ENCODE data around the gene MIEF2.

The MIEF2 gene

DNA sequence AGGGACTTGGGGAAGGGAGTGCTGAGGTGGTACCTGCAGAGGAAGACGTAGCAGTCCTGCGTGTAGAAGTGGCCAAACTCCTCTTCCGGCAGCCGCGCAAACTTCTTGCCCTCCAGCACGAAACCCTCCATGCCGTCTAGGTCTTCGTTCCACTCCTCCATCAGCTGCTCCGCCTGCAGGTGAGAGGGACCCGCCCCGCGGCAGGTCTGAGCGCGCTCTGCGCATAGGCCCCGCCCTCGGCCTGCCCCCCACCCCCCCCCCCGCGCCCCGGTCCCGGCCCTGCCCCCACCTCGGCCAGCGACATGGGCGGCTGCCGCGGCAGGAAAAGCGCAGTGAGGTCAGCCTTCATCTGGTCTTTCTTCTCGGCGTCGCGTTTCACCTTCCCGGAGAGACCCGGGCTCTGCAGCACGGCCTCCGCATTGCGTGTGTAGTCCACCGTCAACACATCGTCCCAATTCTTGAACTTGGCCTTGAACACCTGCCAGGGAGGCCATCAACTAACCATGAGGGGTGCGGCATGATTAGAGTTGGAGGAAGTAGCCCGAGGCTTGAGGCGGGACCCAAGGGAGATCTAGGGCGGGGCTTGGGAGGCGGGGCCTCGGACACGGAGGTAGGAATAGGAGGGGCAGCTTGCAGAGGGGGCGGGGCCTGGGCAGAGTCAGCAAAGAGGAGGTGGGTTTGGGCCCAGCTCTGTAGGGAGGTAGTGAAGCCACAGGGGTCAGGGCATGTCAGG is 13.4 kb upstream of the MIEF2 start:
- no peak overlapping the region for H3K4me3 Mint-ChIP-seq
- no peaks in the 10 kb centered on the region for H3K27me3 Mint-ChIP-seq (ENCODE audit: low read depth)
- H3K27ac Mint-ChIP-seq: no peak overlapping the region
- H3K36me3 Mint-ChIP-seq (ENCODE audit: low read depth): peaks cover 29% of the 10 kb centered on the region
- H3K4me1 Mint-ChIP-seq (ENCODE audit: low read depth): peaks cover 3% of the 10 kb centered on the region
- H3K9me3 Mint-ChIP-seq: no peaks in the 10 kb centered on the region

DNA sequence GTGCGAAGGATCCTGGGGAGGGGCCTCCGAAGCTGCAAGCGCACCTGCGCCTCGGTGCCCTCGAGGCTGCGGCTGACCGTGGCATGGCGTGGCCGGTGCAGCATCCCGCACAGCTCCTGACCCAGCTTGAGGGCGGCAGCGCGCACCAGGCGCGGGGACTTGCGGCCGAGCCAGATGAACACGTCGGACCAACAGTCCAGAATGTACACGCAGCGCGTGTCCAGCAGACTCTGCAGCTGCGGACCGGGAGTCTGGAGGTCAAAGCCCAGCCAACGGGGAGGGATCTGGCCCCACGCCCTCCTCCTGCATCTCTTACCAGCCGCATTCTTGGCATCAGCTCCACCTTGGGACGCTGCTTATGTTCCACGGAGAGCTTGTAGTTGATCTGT is 12.9 kb upstream of the MIEF2 start:
- H3K9me3 Mint-ChIP-seq: no peaks in the 10 kb centered on the region
- H3K4me3 Mint-ChIP-seq: no peak overlapping the region
- H3K27ac Mint-ChIP-seq: no peak overlapping the region
- no peaks in the 10 kb centered on the region for H3K27me3 Mint-ChIP-seq (ENCODE audit: low read depth)
- peaks cover 3% of the 10 kb centered on the region for H3K4me1 Mint-ChIP-seq (ENCODE audit: low read depth)
- H3K36me3 Mint-ChIP-seq (ENCODE audit: low read depth): peaks cover 30% of the 10 kb centered on the region

GRCh38 chr17:18248300-18248731 is 12.1 kb upstream of the MIEF2 start:
- Mint-ChIP-seq H3K27me3 (ENCODE audit: low read depth) (no peaks in the 10 kb centered on the region), H3K27ac (no peak overlapping the region), H3K4me1 (ENCODE audit: low read depth) (peaks cover 3% of the 10 kb centered on the region), H3K9me3 (no peaks in the 10 kb centered on the region), H3K4me3 (no peak overlapping the region), H3K36me3 (ENCODE audit: low read depth) (peaks cover 31% of the 10 kb centered on the region)

DNA sequence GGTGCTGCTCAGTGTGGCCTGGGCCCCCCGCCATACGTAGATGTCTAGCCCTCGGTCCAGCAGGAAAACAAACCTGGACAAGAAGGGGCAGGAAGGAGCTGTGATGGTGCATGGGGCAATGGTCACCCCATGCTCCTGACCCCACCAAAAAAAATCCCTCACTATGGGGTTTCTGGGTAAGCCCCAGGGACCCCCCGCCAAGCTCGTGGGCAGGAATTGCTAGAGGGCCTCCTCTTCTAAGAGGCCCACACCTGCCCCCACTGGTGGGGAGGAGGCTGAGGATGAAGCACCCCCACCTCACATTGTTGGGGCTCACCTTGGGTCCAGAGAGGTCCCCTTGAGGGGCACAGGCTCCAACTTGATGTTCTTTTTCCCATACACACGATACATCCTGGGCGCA is 11.7 kb upstream of the MIEF2 start:
- H3K4me1 Mint-ChIP-seq (ENCODE audit: low read depth): peaks cover 3% of the 10 kb centered on the region
- H3K27me3 Mint-ChIP-seq (ENCODE audit: low read depth): no peaks in the 10 kb centered on the region
- H3K36me3 Mint-ChIP-seq (ENCODE audit: low read depth): peaks cover 34% of the 10 kb centered on the region
- H3K4me3 Mint-ChIP-seq: no peak overlapping the region
- H3K27ac Mint-ChIP-seq: no peak overlapping the region
- H3K9me3 Mint-ChIP-seq: no peaks in the 10 kb centered on the region

DNA sequence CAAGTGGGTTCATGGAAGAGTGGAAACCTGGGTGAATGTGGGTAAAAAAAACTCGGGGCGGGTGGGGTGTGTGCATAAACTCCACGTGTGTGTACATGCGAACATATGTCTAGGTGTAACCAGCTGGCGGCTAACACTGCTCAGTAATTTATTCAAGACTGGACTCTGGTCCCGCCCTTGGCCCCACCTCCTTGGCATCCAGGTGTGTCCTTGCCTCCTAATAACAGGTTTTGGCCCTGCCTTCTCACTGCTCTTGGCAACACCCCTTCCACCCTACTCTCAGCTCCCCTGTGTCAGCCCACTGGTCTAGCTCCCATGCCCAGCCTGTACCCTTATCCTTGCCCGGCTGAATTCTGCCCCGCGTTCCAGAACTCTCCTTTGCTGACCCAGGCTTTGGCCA is 10.2 kb upstream of the MIEF2 start:
- peaks cover 38% of the 10 kb centered on the region for H3K36me3 Mint-ChIP-seq (ENCODE audit: low read depth)
- no peaks in the 10 kb centered on the region for H3K27me3 Mint-ChIP-seq (ENCODE audit: low read depth)
- H3K27ac Mint-ChIP-seq: no peak overlapping the region
- no peak overlapping the region for H3K4me3 Mint-ChIP-seq
- no peaks in the 10 kb centered on the region for H3K9me3 Mint-ChIP-seq
- peaks cover 3% of the 10 kb centered on the region for H3K4me1 Mint-ChIP-seq (ENCODE audit: low read depth)

DNA sequence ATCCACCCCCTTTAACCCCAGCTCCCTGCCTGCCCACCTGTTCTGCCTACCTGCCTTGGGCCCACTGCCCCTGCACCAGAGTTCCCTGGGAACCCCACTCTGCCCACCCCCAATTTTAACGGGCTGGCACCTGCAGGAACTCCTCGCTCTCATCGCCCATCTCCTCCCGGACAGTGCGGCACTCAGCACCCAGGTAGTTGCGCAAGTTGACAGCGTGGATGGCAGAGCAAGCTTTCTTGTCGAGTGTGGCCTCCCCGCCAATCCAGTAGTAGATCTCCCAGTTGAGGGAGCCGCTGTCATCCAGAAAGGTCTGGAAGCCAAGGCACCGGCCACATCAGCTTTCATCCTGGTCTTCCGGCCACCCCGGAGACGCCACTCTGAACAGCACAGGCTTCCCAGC is 9.8 kb upstream of the MIEF2 start:
- Mint-ChIP-seq H3K36me3 (ENCODE audit: low read depth) (peaks cover 38% of the 10 kb centered on the region), H3K4me1 (ENCODE audit: low read depth) (peaks cover 4% of the 10 kb centered on the region), H3K9me3 (no peaks in the 10 kb centered on the region), H3K4me3 (no peak overlapping the region), H3K27me3 (ENCODE audit: low read depth) (no peaks in the 10 kb centered on the region), H3K27ac (no peak overlapping the region)

DNA sequence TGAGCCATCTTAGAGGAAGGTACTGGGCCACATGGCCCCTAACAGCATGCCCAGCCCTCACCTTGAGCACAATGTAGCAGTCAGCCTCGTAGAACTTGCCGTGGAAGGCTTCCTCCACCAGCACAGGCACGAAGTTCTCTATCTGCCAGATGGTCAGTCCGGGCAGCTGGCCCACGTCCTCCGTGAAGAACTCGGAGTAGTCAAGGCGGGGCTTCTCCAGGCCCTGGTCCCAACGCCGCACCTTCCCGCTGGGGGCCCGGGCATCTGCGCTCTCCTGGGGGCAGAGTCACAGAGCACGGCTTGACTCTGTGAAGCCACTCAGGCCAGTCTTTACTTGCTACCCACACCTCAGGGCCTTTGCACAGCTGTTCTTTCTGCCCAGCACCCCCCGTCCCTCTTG is 9.3 kb upstream of the MIEF2 start:
- Mint-ChIP-seq H3K9me3 (no peaks in the 10 kb centered on the region), H3K4me3 (no peak overlapping the region), H3K4me1 (ENCODE audit: low read depth) (peaks cover 6% of the 10 kb centered on the region), H3K36me3 (ENCODE audit: low read depth) (peaks cover 40% of the 10 kb centered on the region), H3K27me3 (ENCODE audit: low read depth) (no peaks in the 10 kb centered on the region), H3K27ac (no peak overlapping the region)

DNA sequence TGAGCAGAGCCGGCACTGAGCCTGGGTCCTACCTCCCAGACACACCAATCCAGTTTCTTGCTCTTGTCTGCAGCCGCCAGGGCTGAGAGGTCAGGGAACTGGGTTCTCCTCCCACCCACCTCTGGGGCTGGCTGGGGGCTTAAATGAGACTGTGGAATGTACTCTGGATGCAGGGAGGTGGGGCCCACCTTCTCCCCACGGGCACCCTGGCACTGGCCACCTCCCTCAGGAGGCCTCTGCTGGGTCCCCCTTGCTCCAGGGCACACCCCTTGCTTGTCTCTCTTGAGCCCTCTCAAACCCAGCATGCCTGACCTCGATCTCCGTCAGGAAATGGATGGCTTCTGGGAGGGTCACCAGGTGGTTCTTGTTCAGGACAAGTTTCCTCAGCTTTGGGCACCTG is 8.3 kb upstream of the MIEF2 start:
- no peak overlapping the region for H3K4me3 Mint-ChIP-seq
- H3K27ac Mint-ChIP-seq: no peak overlapping the region
- no peaks in the 10 kb centered on the region for H3K27me3 Mint-ChIP-seq (ENCODE audit: low read depth)
- H3K9me3 Mint-ChIP-seq: no peaks in the 10 kb centered on the region
- peaks cover 9% of the 10 kb centered on the region for H3K4me1 Mint-ChIP-seq (ENCODE audit: low read depth)
- peaks cover 38% of the 10 kb centered on the region for H3K36me3 Mint-ChIP-seq (ENCODE audit: low read depth)

DNA sequence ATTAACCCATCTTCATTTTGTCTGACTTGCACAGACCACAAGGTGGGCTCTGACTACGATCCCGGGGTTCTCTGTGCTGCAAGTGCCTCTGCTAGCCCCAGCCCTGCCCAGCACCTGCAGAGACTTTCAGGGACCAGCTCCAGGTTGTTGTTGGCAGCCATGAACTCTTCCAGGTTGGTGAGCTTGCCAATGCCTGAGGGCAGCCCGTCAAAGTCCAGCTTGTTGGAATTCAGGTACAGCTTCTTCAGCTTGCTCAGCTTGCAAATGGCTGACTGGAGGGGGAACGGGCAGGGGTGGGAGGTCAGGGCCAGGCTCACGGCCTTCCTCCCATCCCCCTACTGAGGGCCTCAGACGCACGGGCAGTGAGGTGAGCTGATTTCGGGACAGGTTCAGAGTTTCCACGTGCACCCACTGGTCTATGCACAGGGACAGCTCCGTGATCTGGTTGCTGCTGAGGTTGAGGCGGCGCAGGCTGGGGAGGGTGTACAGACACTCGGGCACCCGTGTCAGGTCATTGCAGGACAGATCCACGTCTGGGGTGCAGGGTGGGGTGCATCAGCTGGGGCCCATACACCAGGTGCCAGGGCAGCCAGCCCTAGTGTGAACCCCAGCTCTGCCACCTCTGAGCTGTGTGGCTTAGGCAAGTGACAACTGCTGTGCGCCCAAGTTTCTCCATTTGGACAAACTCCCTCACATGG is 7.1 kb upstream of the MIEF2 start:
- H3K9me3 Mint-ChIP-seq: no peaks in the 10 kb centered on the region
- peaks cover 37% of the 10 kb centered on the region for H3K36me3 Mint-ChIP-seq (ENCODE audit: low read depth)

DNA sequence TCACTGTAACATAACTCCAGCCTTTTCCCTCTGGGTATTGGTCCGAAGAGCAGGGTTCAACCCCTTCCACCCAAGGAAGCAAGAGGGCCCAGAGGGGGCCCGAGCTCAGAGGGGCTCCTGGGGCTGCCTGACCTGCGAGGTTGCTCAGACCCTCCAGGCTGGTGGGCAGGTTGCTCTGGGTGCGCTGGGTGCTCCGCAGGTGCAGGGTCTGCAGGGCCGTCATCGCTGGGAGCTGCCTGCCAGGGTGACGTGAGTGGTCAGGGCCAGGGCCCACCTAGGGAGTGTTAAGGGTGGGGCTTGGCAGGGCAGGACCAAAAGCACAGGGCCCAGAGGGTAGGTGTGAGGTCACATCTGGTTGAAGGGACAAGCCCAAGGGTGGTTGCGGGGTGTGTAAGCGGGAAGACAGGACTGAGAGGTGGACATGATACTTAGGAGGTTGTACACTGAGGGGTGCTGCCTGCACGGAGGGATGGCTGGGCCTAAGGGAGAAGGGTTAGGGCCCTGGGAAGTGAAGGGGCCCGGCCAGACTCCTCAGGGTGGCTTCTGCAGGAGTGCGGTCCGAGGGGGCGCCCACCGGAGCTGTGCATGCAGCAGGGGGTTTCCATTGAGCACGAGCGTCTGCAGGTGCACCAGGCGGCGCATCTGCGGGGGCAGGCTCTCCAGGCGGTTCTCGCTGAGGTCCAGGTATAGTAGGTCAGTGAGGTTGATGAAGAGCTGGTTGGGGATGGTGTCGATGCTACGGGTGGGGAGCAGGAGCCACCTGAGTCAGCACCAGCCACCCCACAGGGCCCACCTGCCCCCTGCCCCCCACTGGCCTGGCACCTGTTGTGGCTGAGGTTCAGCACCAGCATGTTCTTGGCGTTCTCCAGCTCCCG is 6.3 kb upstream of the MIEF2 start:
- H3K27me3 Mint-ChIP-seq (ENCODE audit: low read depth): no peaks in the 10 kb centered on the region
- no peaks in the 10 kb centered on the region for H3K9me3 Mint-ChIP-seq
- no peak overlapping the region for H3K4me3 Mint-ChIP-seq
- no peak overlapping the region for H3K27ac Mint-ChIP-seq
- H3K4me1 Mint-ChIP-seq (ENCODE audit: low read depth): peaks cover 16% of the 10 kb centered on the region
- peaks cover 35% of the 10 kb centered on the region for H3K36me3 Mint-ChIP-seq (ENCODE audit: low read depth)

More for the DNA sequence above, 7.1 kb upstream of the MIEF2 start:
- H3K4me3 Mint-ChIP-seq: no peak overlapping the region
- H3K27ac Mint-ChIP-seq: no peak overlapping the region
- H3K27me3 Mint-ChIP-seq (ENCODE audit: low read depth): no peaks in the 10 kb centered on the region
- peaks cover 13% of the 10 kb centered on the region for H3K4me1 Mint-ChIP-seq (ENCODE audit: low read depth)

DNA sequence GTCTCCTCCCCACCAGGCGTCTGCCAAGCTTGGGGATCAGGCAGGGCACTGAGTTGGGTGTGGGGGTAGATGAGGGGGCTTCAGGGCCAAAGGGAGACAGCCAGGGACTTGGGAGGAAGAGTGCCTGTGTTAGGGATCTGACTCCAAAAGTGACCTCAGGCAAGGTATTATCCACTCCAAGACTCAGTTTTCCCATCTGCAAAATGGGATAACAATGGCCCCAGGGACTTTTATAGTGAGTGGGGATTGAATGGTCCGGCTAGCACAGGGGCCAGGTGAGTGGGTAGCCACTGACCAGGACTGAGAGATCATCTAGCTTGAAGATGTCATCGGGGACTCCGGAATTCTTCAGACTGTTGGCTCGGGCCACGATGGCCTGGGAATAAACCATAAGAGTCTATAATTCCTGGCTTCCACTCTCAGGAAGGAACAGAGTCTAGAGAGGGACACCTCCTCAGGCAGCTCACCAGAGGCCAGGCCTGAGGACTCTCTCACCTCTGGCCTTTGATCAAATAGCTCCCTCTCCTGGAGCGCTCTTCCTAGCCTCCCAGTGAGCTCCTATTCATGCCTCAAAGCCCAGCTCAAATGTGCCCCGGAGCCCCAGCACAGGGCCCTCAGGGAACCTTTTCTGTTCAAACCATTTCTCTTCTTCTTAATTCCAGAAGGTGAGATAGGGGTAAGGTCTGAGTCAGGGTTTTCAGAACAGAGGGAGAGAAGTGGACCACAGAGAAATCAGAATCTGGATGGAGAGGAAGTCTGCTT is 5.4 kb upstream of the MIEF2 start:
- Mint-ChIP-seq H3K4me1 (ENCODE audit: low read depth) (peaks cover 22% of the 10 kb centered on the region), H3K9me3 (no peaks in the 10 kb centered on the region), H3K4me3 (no peak overlapping the region), H3K27ac (no peak overlapping the region), H3K27me3 (ENCODE audit: low read depth) (no peaks in the 10 kb centered on the region), H3K36me3 (ENCODE audit: low read depth) (peaks cover 34% of the 10 kb centered on the region)

GRCh38 chr17:18256351-18256750 is 4.1 kb upstream of the MIEF2 start:
- Mint-ChIP-seq H3K4me3 (no peak overlapping the region), H3K27me3 (ENCODE audit: low read depth) (no peaks in the 10 kb centered on the region), H3K36me3 (ENCODE audit: low read depth) (peaks cover 25% of the 10 kb centered on the region), H3K4me1 (ENCODE audit: low read depth) (peaks cover 24% of the 10 kb centered on the region), H3K9me3 (no peaks in the 10 kb centered on the region), H3K27ac (no peak overlapping the region)

DNA sequence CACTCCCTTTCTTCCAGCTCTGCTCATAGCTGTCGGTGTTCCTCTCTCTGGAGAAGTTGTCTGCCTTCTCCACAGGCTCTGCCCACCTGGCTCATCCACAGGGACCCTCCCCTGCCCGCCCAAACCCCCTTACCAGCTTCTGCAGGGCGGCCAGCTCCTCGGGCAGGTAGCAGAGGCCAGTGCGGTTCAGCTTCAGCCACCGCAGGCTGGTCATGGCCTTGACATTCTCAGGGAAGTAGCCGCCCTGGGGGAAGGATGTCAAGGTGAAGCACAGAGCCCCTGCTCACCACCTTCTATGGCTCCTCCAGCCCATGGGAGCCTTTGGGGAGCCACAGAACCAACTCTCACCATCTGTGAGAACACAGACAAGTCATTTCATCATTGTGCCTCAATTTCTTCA is 3.7 kb upstream of the MIEF2 start:
- H3K9me3 Mint-ChIP-seq: no peaks in the 10 kb centered on the region
- peak overlapping the region; percentile 41 for H3K27ac Mint-ChIP-seq

More for the DNA sequence above, 3.7 kb upstream of the MIEF2 start:
- peaks cover 27% of the 10 kb centered on the region for H3K4me1 Mint-ChIP-seq (ENCODE audit: low read depth)
- no peaks in the 10 kb centered on the region for H3K27me3 Mint-ChIP-seq (ENCODE audit: low read depth)
- H3K36me3 Mint-ChIP-seq (ENCODE audit: low read depth): peaks cover 23% of the 10 kb centered on the region
- H3K4me3 Mint-ChIP-seq: peak overlapping the region; percentile 99
